ENCODE results near the gene RTN4IP1.

DNA sequence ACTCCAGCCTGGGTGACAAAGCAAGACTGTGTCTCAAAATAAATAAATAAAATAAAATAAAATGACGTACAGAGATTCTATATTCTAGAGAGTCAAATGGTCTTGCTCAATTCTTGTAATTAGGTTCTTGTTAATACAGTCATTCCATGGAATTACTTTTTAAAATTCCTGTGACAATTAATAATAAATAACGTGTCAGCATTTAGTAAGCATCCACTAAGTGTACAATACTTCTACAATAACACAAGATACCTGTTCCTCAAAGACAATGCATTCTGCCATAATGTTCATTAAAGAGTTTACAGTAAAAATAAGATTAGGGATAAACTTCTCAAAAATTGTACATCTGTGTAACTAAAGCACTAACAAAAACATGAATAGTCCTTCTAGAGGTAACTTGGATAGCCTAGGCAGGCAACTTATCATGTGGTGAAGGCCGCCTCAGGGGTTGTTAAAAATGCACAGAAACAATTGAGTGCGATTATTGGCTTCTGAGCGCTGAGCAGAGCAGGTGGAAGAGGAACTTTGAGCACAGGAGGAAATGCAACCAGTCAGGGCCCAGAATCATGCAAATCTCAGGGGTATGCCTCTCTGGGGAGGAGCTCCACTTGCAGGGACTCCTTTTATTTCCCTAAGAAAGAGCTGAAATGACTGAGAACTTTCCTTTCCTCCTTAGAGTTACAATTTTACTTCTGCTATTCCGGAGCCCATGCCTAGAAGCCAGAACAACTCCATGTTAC, 37.2 kb upstream of the RTN4IP1 start:
- TF ChIP-seq, protein P1, sequence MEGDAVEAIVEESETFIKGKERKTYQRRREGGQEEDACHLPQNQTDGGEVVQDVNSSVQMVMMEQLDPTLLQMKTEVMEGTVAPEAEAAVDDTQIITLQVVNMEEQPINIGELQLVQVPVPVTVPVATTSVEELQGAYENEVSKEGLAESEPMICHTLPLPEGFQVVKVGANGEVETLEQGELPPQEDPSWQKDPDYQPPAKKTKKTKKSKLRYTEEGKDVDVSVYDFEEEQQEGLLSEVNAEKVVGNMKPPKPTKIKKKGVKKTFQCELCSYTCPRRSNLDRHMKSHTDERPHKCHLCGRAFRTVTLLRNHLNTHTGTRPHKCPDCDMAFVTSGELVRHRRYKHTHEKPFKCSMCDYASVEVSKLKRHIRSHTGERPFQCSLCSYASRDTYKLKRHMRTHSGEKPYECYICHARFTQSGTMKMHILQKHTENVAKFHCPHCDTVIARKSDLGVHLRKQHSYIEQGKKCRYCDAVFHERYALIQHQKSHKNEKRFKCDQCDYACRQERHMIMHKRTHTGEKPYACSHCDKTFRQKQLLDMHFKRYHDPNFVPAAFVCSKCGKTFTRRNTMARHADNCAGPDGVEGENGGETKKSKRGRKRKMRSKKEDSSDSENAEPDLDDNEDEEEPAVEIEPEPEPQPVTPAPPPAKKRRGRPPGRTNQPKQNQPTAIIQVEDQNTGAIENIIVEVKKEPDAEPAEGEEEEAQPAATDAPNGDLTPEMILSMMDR (conservative IDR thresholded peaks at IDR 0.05), result no peak
- no peak for TF ChIP-seq ZFX (IDR thresholded peaks at IDR 0.05)
